WERI-Rb-1 (cell line): ENCODE data around the gene EEF1E1.

ENCODE experiments used
- DNase-seq: peaks from one replicate; pipeline ENCODE4 v3.0.0-alpha.2; 2020
- H3K27ac ChIP-seq: fragments of 250-450 bp; sonication (Bioruptor Pico); 2 replicates; pipeline ENCODE4 v1.5.1; 2020; ENCODE audit warnings: mild to moderate bottlenecking, moderate library complexity
- H3K27me3 ChIP-seq: fragments of 250-450 bp; sonication (Bioruptor Pico); 2 replicates; pipeline ENCODE4 v1.5.1; 2021; ENCODE audit warnings: mild to moderate bottlenecking, low read depth, moderate library complexity; ENCODE audit not compliant: insufficient read depth, severe bottlenecking
- H3K36me3 ChIP-seq: fragments of 250-450 bp; sonication (Bioruptor Pico); 2 replicates; pipeline ENCODE4 v1.5.1; 2020; ENCODE audit warnings: mild to moderate bottlenecking, moderate library complexity
- H3K4me3 ChIP-seq: 2 replicates; pipeline ENCODE4 v1.5.1; 2011; ENCODE audit warnings: low read depth, mild to moderate bottlenecking, control low read depth, low read length
- H3K9me3 ChIP-seq: fragments of 250-450 bp; sonication (Bioruptor Pico); 2 replicates; pipeline ENCODE4 v1.5.1; 2021; ENCODE audit warnings: mild to moderate bottlenecking, moderate library complexity; ENCODE audit not compliant: severe bottlenecking
- TF ChIP-seq, protein P1 (sequence below): IDR thresholded peaks from 2 replicates; pipeline ENCODE4 v1.5.1; 2011; ENCODE audit warnings: low read depth, mild to moderate bottlenecking, control low read depth, inconsistent platforms, low read length

EEF1E1 gene

DNA sequence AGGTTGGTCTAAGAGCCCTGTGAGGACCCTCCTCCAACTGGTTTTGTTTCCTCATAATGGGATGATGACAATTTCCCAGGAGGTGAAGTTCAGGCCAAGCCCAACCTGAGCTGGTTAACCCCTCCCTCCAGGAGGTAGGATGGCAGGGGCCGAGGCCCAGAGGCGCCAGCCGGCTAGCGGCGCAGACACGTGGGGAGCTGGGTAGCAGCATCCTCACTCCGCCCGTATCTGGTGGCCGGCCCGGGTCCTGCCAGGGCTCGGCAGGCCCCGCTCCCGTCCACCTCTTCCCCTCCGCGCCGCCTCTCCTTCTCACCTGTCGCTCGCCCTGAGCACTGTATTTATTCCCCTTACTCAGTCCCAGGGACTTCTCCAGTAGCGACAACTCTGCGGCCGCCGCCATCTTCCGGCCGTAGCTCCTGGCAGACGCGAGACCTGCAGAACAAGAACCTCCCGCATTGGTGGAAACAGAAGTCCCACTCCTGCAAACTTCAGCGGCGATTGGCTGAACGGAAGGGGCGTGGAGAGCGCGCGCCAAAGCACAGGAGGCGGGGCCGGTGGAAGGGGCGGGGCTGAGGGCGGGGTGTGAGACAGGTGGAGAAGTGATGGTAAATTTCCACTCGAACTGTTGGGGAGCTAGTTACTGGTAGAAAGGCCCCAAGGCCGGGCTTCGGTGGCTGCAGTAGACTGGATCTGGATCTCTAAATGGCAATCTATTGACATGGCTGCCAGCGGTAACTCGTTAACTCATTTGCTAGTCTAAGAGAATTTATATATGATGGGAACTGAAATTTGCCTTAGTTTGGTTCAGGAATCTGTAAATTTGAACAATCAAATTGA lies at the start of gene EEF1E1:
Gene EEF1E1, minus strand, starts transcription at position 427 of the 837 bp plus-strand sequence. Its CDS starts 27 bp downstream, at position 400.
- peak; percentile 99 for DNase-seq
- TF ChIP-seq, protein P1, sequence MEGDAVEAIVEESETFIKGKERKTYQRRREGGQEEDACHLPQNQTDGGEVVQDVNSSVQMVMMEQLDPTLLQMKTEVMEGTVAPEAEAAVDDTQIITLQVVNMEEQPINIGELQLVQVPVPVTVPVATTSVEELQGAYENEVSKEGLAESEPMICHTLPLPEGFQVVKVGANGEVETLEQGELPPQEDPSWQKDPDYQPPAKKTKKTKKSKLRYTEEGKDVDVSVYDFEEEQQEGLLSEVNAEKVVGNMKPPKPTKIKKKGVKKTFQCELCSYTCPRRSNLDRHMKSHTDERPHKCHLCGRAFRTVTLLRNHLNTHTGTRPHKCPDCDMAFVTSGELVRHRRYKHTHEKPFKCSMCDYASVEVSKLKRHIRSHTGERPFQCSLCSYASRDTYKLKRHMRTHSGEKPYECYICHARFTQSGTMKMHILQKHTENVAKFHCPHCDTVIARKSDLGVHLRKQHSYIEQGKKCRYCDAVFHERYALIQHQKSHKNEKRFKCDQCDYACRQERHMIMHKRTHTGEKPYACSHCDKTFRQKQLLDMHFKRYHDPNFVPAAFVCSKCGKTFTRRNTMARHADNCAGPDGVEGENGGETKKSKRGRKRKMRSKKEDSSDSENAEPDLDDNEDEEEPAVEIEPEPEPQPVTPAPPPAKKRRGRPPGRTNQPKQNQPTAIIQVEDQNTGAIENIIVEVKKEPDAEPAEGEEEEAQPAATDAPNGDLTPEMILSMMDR: no peak
- Histone ChIP-seq H3K27me3 (no peaks in the 10 kb centered on the region), H3K36me3 (peaks cover 27% of the 10 kb centered on the region), H3K4me3 (peak within 1 kb of the TSS; percentile 64), H3K27ac (peak within 1 kb of the TSS; percentile 79), H3K9me3 (peaks cover 3% of the 10 kb centered on the region)

GRCh38 chr6:8149350-8149749 lies 47.0 kb upstream of the EEF1E1 start:
- no peaks in the 10 kb centered on the region for H3K36me3 ChIP-seq
- TF ChIP-seq, protein P1: no peak
- H3K9me3 ChIP-seq: no peaks in the 10 kb centered on the region
- H3K27ac ChIP-seq: no peak overlapping the region
- DNase-seq: no peak
- no peak overlapping the region for H3K4me3 ChIP-seq
- peaks cover 38% of the 10 kb centered on the region for H3K27me3 ChIP-seq

GRCh38 chr6:8143945-8144344 lies 41.6 kb upstream of the EEF1E1 start:
- peaks cover 27% of the 10 kb centered on the region for H3K27me3 ChIP-seq
- no peaks in the 10 kb centered on the region for H3K9me3 ChIP-seq
- no peaks in the 10 kb centered on the region for H3K36me3 ChIP-seq
- no peak overlapping the region for H3K27ac ChIP-seq
- H3K4me3 ChIP-seq: no peak overlapping the region
- no peak for DNase-seq
- TF ChIP-seq, protein P1: no peak

DNA sequence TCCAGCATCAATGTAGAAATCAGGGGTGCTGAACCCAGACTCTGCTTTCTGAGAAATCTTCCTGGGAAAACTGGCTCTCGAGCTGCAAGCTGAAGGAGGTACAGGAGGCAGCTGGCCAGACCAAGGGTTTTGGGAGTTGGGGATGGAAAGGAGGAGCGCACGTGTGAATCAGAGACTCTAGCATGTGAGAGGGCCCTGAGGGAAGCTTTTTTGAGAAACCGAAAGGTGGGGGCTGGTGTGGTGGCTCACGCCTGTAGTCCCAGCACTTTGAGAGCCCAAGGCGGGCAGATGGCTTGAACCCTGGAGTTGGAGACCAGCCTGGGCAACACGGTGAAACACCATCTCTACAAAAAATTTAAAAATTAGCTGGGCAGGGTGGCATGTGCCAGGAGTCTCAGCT lies 37.1 kb upstream of the EEF1E1 start:
- Histone ChIP-seq H3K9me3 (no peaks in the 10 kb centered on the region), H3K27me3 (peaks cover 27% of the 10 kb centered on the region), H3K4me3 (no peak overlapping the region), H3K36me3 (no peaks in the 10 kb centered on the region), H3K27ac (no peak overlapping the region)
- no peak for DNase-seq
- TF ChIP-seq, protein P1: no peak

DNA sequence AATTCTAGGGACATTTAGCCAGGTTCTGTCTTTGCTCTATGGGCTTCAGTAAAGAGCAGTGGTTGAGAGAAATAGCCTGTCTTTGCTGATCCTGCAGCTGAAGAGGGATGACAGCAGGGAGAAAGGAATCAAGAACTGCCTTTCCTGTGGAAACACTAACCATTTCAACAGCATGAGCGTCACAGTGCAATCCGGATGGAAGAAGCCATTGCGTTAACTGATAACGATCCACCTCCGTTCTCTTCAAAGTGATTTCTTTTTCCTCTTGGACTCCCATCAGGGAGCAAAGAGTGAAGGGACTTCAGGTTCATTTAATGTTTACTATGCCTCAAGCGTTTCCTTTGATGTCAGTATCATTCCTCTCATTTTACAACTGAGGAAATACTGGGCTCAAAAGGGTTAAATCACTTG lies 35.2 kb upstream of the EEF1E1 start:
- Histone ChIP-seq H3K36me3 (no peaks in the 10 kb centered on the region), H3K27me3 (peaks cover 36% of the 10 kb centered on the region), H3K4me3 (no peak overlapping the region), H3K27ac (no peak overlapping the region), H3K9me3 (no peaks in the 10 kb centered on the region)
- TF ChIP-seq, protein P1: no peak
- DNase-seq: no peak
